NCI-H82 treated with DMSO at 0.1 percent for 48 hours (cell line): ENCODE data around the gene KANSL3.

Source experiments
- DNase-seq: peaks from one replicate; lab custom pipeline; 2025; ENCODE audit not compliant: unreplicated experiment; lab: John Stamatoyannopoulos, UW

The KANSL3 gene

DNA sequence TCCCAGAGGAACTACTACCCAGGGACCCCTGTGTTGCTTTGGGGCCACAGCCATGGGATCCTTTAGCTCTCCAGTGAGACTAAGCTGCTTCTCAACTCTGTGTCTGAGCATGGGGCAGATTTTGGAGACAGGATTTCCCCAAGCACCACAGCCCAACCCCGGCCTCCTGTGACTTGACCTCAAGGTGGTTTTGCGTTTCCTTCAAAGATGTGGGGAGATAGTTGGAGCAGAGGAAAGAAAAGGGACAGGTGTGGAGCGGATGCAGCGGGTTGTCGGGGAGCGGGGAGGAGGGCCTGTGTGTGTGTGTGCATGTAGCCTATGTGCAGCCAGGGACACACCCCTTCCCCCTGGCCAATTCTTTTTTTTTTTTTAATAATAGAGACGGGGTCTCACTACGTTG, 91.3 kb downstream of the KANSL3 start:
- DNase-seq, result no peak

DNA sequence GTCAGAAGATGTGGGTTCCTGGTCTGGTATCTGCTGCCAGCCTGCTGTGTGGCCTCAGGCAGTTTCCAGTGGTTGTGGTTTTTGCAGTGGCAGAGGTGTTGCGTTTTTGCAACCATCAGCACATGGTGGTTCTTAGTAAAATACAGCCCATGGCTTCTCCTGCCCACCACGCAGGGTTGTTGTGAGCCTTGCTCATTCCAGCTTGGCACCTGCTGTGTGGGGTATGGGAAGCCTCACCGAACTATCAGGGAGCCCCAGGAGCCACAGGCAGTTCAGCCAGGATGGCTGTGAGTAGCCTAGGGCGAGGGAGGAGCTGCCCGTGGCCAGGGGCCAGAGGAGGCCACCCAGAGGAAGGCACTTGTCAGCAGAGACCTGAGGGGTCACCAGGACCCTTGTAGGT, 91.8 kb downstream of the KANSL3 start:
- DNase-seq, result no peak
